ENCODE results near the gene PHF10.
"Not testable (repeated sequence)": the region's sequence is repeated elsewhere in the genome, so short reads cannot be mapped to it uniquely, and the experiment has no call there.

The PHF10 gene

GRCh38 chr6:169724494-169725124 lies at the start of gene PHF10:
TSS of gene PHF10 (minus strand) at chr6:169724500. CDS start at chr6:169723931, 569 bp downstream.
- Histone ChIP-seq H3K4me1 (ENCODE audit: control insufficient read depth, insufficient read depth, low read length, unreplicated experiment) (peaks cover 11% of the 10 kb centered on the region), H2AFZ (ENCODE audit: low read length, unreplicated experiment) (peak within 1 kb of the TSS; percentile 88), H3K27me3 (ENCODE audit: insufficient read depth, low read length) (no peaks in the 10 kb centered on the region), H3K27ac (ENCODE audit: low read depth, low read length) (peak within 1 kb of the TSS; percentile 46; the same call in 1 of the 2 replicates), H3K79me2 (ENCODE audit: control insufficient read depth, insufficient read depth, low read length, unreplicated experiment) (peaks cover 19% of the 10 kb centered on the region), H3K4me3 (ENCODE audit: low read depth, low read length) (peak within 1 kb of the TSS; percentile 90), H3K36me3 (ENCODE audit: insufficient read depth, low read length) (no peaks in the 10 kb centered on the region)

- H3K4me1 ChIP-seq (ENCODE audit: control insufficient read depth, insufficient read depth, low read length, unreplicated experiment): no peaks in the 10 kb centered on the region
- H3K27me3 ChIP-seq (ENCODE audit: insufficient read depth, low read length): no peaks in the 10 kb centered on the region
- H3K4me3 ChIP-seq (ENCODE audit: low read depth, low read length): no peak overlapping the region
- no peak overlapping the region for H3K27ac ChIP-seq (ENCODE audit: low read depth, low read length)
- peaks cover 8% of the 10 kb centered on the region; the same call in 1 of the 2 replicates for H3K36me3 ChIP-seq (ENCODE audit: insufficient read depth, low read length)
- H3K79me2 ChIP-seq (ENCODE audit: control insufficient read depth, insufficient read depth, low read length, unreplicated experiment): no peaks in the 10 kb centered on the region
- no peak overlapping the region for H2AFZ ChIP-seq (ENCODE audit: low read length, unreplicated experiment)
These were observed 42.8 kb upstream of the PHF10 start for GRCh38 chr6:169766921-169767736.

- Histone ChIP-seq H3K36me3 (ENCODE audit: insufficient read depth, low read length) (peaks cover 8% of the 10 kb centered on the region; the same call in 1 of the 2 replicates), H3K4me1 (ENCODE audit: control insufficient read depth, insufficient read depth, low read length, unreplicated experiment) (no peaks in the 10 kb centered on the region)
These were observed 41.9 kb upstream of the PHF10 start for GRCh38 chr6:169766232-169766631.

GRCh38 chr6:169765789-169766188 lies 41.5 kb upstream of the PHF10 start:
- not testable (repeated sequence) for H3K27me3 ChIP-seq (ENCODE audit: insufficient read depth, low read length); H3K79me2 ChIP-seq (ENCODE audit: control insufficient read depth, insufficient read depth, low read length, unreplicated experiment); H3K4me3 ChIP-seq (ENCODE audit: low read depth, low read length); H3K27ac ChIP-seq (ENCODE audit: low read depth, low read length); H3K4me1 ChIP-seq (ENCODE audit: control insufficient read depth, insufficient read depth, low read length, unreplicated experiment); H2AFZ ChIP-seq (ENCODE audit: low read length, unreplicated experiment)
- peaks cover 10% of the 10 kb centered on the region for H3K36me3 ChIP-seq (ENCODE audit: insufficient read depth, low read length)

More at GRCh38 chr6:169766232-169766631, 41.9 kb upstream of the PHF10 start:
- H3K79me2 ChIP-seq (ENCODE audit: control insufficient read depth, insufficient read depth, low read length, unreplicated experiment): no peaks in the 10 kb centered on the region
- no peak overlapping the region for H3K27ac ChIP-seq (ENCODE audit: low read depth, low read length)
- no peak overlapping the region for H2AFZ ChIP-seq (ENCODE audit: low read length, unreplicated experiment)
- no peaks in the 10 kb centered on the region for H3K27me3 ChIP-seq (ENCODE audit: insufficient read depth, low read length)
- H3K4me3 ChIP-seq (ENCODE audit: low read depth, low read length): no peak overlapping the region

- H3K27me3 ChIP-seq (ENCODE audit: insufficient read depth, low read length): no peaks in the 10 kb centered on the region
- H3K79me2 ChIP-seq (ENCODE audit: control insufficient read depth, insufficient read depth, low read length, unreplicated experiment): no peaks in the 10 kb centered on the region
- no peak overlapping the region for H3K4me3 ChIP-seq (ENCODE audit: low read depth, low read length)
- no peak overlapping the region for H3K27ac ChIP-seq (ENCODE audit: low read depth, low read length)
- H2AFZ ChIP-seq (ENCODE audit: low read length, unreplicated experiment): no peak overlapping the region
- peaks cover 19% of the 10 kb centered on the region for H3K36me3 ChIP-seq (ENCODE audit: insufficient read depth, low read length)
- no peaks in the 10 kb centered on the region for H3K4me1 ChIP-seq (ENCODE audit: control insufficient read depth, insufficient read depth, low read length, unreplicated experiment)
These were observed 39.6 kb upstream of the PHF10 start for GRCh38 chr6:169763881-169764280.

- H3K4me1 ChIP-seq (ENCODE audit: control insufficient read depth, insufficient read depth, low read length, unreplicated experiment): no peaks in the 10 kb centered on the region
- no peaks in the 10 kb centered on the region for H3K27me3 ChIP-seq (ENCODE audit: insufficient read depth, low read length)
- H3K36me3 ChIP-seq (ENCODE audit: insufficient read depth, low read length): peaks cover 19% of the 10 kb centered on the region
- H2AFZ ChIP-seq (ENCODE audit: low read length, unreplicated experiment): no peak overlapping the region
- H3K4me3 ChIP-seq (ENCODE audit: low read depth, low read length): no peak overlapping the region
- no peak overlapping the region for H3K27ac ChIP-seq (ENCODE audit: low read depth, low read length)
- no peaks in the 10 kb centered on the region for H3K79me2 ChIP-seq (ENCODE audit: control insufficient read depth, insufficient read depth, low read length, unreplicated experiment)
These were observed 39.0 kb upstream of the PHF10 start for GRCh38 chr6:169763308-169763707.

GRCh38 chr6:169755162-169755561 lies 30.9 kb upstream of the PHF10 start:
- Histone ChIP-seq H3K36me3 (ENCODE audit: insufficient read depth, low read length) (0 out of 2 replicates have a peak, but pooled peaks cover 4% of the 10 kb centered on the region), H2AFZ (ENCODE audit: low read length, unreplicated experiment) (no peak overlapping the region), H3K79me2 (ENCODE audit: control insufficient read depth, insufficient read depth, low read length, unreplicated experiment) (peaks cover 26% of the 10 kb centered on the region), H3K27me3 (ENCODE audit: insufficient read depth, low read length) (no peaks in the 10 kb centered on the region), H3K4me3 (ENCODE audit: low read depth, low read length) (no peak overlapping the region), H3K27ac (ENCODE audit: low read depth, low read length) (no peak overlapping the region), H3K4me1 (ENCODE audit: control insufficient read depth, insufficient read depth, low read length, unreplicated experiment) (peaks cover 13% of the 10 kb centered on the region)

GRCh38 chr6:169752074-169752623 lies 27.8 kb upstream of the PHF10 start:
- H3K27ac ChIP-seq (ENCODE audit: low read depth, low read length): peak overlapping the region; percentile 81
- H3K4me1 ChIP-seq (ENCODE audit: control insufficient read depth, insufficient read depth, low read length, unreplicated experiment): peaks cover 13% of the 10 kb centered on the region
- H3K27me3 ChIP-seq (ENCODE audit: insufficient read depth, low read length): no peaks in the 10 kb centered on the region
- peak overlapping the region; percentile 66 for H2AFZ ChIP-seq (ENCODE audit: low read length, unreplicated experiment)
- peak overlapping the region; percentile 83 for H3K4me3 ChIP-seq (ENCODE audit: low read depth, low read length)
- H3K36me3 ChIP-seq (ENCODE audit: insufficient read depth, low read length): no peaks in the 10 kb centered on the region
- H3K79me2 ChIP-seq (ENCODE audit: control insufficient read depth, insufficient read depth, low read length, unreplicated experiment): peaks cover 36% of the 10 kb centered on the region

- Histone ChIP-seq H3K27ac (ENCODE audit: low read depth, low read length) (peak within 1 kb of the TSS; percentile 81), H3K36me3 (ENCODE audit: insufficient read depth, low read length) (no peaks in the 10 kb centered on the region), H3K4me3 (ENCODE audit: low read depth, low read length) (peak within 1 kb of the TSS; percentile 83), H2AFZ (ENCODE audit: low read length, unreplicated experiment) (peak within 1 kb of the TSS; percentile 79), H3K27me3 (ENCODE audit: insufficient read depth, low read length) (no peaks in the 10 kb centered on the region), H3K4me1 (ENCODE audit: control insufficient read depth, insufficient read depth, low read length, unreplicated experiment) (peaks cover 13% of the 10 kb centered on the region), H3K79me2 (ENCODE audit: control insufficient read depth, insufficient read depth, low read length, unreplicated experiment) (peaks cover 36% of the 10 kb centered on the region)
These were observed 27.2 kb upstream of the PHF10 start, which contains the start of the genes DYNLT2 and ERMARD for GRCh38 chr6:169751242-169752073. TSS of gene DYNLT2 (minus strand) at chr6:169751572. CDS start at chr6:169751458, 114 bp downstream. TSS of gene ERMARD (plus strand) at chr6:169751622. CDS start at chr6:169751658, 36 bp downstream.

GRCh38 chr6:169746556-169746955 lies 22.3 kb upstream of the PHF10 start:
- no peak overlapping the region for H3K4me3 ChIP-seq (ENCODE audit: low read depth, low read length)
- H3K4me1 ChIP-seq (ENCODE audit: control insufficient read depth, insufficient read depth, low read length, unreplicated experiment): peaks cover 4% of the 10 kb centered on the region
- no peaks in the 10 kb centered on the region for H3K27me3 ChIP-seq (ENCODE audit: insufficient read depth, low read length)
- H2AFZ ChIP-seq (ENCODE audit: low read length, unreplicated experiment): no peak overlapping the region
- no peaks in the 10 kb centered on the region for H3K36me3 ChIP-seq (ENCODE audit: insufficient read depth, low read length)
- no peak overlapping the region for H3K27ac ChIP-seq (ENCODE audit: low read depth, low read length)
- peaks cover 22% of the 10 kb centered on the region for H3K79me2 ChIP-seq (ENCODE audit: control insufficient read depth, insufficient read depth, low read length, unreplicated experiment)

All from ACC112 (cell line).